Calu3 (cell line): ENCODE results near the gene NAPG. TPM values are rescaled to one million over a fixed set of nuclear protein-coding genes. Genes with fewer than 3 reads are reported as not detected.
A peak's percentile ranks its signal among the peaks of the same experiment; 100 is the strongest.

ENCODE experiments used
- BruUV-seq: library from RNA; stranded (reverse); fragments of 400-500 nt; replicated peaks from 2 replicates; lab custom pipeline; 2021; lab: Mats Ljungman, UMichigan
- CTCF ChIA-PET: fragments of 300-600 bp; sonication (Branson Sonifier 250); formaldehyde crosslinking; loops from one replicate; lab custom pipeline; 2022; ENCODE audit warnings: antibody characterized with exemption; lab: Charles Lee
- DNase-seq: peaks from one replicate; pipeline ENCODE4 v3.0.0; 2022
- H3K27ac Mint-ChIP-seq: one replicate; pipeline ENCODE4 v1.8.0; 2022; ENCODE audit warnings: mixed read lengths; ENCODE audit not compliant: unreplicated experiment
- H3K27me3 Mint-ChIP-seq: one replicate; pipeline ENCODE4 v1.8.0; 2022; ENCODE audit warnings: mixed read lengths; ENCODE audit not compliant: unreplicated experiment
- H3K36me3 Mint-ChIP-seq: one replicate; pipeline ENCODE4 v1.8.0; 2022; ENCODE audit warnings: mild to moderate bottlenecking, moderate library complexity, mixed read lengths; ENCODE audit not compliant: insufficient read depth, unreplicated experiment
- H3K4me1 Mint-ChIP-seq: one replicate; pipeline ENCODE4 v1.8.0; 2022; ENCODE audit warnings: mild to moderate bottlenecking, low read depth, mixed read lengths; ENCODE audit not compliant: unreplicated experiment
- H3K4me3 Mint-ChIP-seq: one replicate; pipeline ENCODE4 v1.8.0; 2022; ENCODE audit warnings: mild to moderate bottlenecking, low read depth, moderate library complexity, mixed read lengths; ENCODE audit not compliant: unreplicated experiment
- H3K9me3 Mint-ChIP-seq: one replicate; pipeline ENCODE4 v1.8.0; 2022; ENCODE audit warnings: low read depth, mixed read lengths; ENCODE audit not compliant: unreplicated experiment
- intact Hi-C: fragments of 100-400 bp; cut with micrococcal nuclease; formaldehyde crosslinking; loops from one replicate; pipeline ENCODE4 v1.10.0; 2022; ENCODE audit not compliant: unreplicated experiment
- total RNA-seq: library from RNA; stranded (reverse); gene quantifications from 2 replicates; pipeline ENCODE4 v1.2.3, GENCODE V29; 2022
- TF ChIP-seq, protein P1 (sequence below): fragments of 200-600 bp; IDR thresholded peaks from one replicate; pipeline ENCODE4 v1.8.0; 2022; ENCODE audit warnings: antibody characterized with exemption; ENCODE audit not compliant: unreplicated experiment

The NAPG gene
- total RNA-seq, 1 experiment from 2014 or later: 35.6 TPM

DNA sequence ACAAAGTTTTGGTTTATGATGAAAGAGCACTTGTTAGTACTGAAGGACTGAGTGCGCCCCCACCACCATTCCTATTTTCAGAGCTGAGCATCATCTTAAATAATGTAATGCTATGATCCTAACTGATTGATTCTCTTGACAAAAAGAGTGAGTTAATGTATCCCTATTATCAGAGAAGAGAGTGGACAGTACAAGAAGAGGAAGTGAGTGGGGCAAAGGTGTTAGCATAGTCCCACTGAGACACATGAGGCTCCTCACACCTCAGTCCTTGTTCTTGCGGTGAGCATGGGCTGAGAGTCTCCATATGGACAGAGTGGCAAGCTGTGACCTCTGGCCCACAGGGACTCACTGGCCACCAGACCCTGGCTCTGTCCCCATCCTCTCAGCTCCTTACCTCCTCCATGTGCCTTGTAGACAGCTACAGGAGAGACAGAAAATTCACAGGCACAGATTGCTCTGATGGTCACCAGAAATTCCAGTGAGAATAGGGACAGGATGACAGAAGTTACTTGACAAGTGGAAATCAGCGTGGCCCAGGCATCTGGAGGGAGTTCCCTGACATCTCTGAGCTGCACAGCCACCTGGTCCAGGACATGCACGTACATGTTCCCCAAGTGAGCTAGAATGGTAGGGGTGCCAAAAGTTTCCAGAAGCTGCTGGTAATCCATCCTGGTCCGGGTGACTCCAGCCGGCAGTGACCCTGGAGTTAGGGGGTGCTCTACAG is 32.6 kb downstream of the NAPG start:
- TF ChIP-seq, protein P1, sequence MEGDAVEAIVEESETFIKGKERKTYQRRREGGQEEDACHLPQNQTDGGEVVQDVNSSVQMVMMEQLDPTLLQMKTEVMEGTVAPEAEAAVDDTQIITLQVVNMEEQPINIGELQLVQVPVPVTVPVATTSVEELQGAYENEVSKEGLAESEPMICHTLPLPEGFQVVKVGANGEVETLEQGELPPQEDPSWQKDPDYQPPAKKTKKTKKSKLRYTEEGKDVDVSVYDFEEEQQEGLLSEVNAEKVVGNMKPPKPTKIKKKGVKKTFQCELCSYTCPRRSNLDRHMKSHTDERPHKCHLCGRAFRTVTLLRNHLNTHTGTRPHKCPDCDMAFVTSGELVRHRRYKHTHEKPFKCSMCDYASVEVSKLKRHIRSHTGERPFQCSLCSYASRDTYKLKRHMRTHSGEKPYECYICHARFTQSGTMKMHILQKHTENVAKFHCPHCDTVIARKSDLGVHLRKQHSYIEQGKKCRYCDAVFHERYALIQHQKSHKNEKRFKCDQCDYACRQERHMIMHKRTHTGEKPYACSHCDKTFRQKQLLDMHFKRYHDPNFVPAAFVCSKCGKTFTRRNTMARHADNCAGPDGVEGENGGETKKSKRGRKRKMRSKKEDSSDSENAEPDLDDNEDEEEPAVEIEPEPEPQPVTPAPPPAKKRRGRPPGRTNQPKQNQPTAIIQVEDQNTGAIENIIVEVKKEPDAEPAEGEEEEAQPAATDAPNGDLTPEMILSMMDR: no peak
- intact Hi-C loops: no loop called here
- BruUV-seq: no TSS peak
- CTCF ChIA-PET: interaction anchor here (0.6 kb wide), 1 partner anchor 198 kb away, joined by 4 read pairs; no protein-coding TSS in a partner anchor
- H3K4me3 Mint-ChIP-seq: no peak overlapping the region
- H3K27ac Mint-ChIP-seq: no peak overlapping the region
- no peak for DNase-seq
- H3K27me3 Mint-ChIP-seq: no peaks in the 10 kb centered on the region
- no peaks in the 10 kb centered on the region for H3K4me1 Mint-ChIP-seq
- peaks cover 18% of the 10 kb centered on the region for H3K36me3 Mint-ChIP-seq
- H3K9me3 Mint-ChIP-seq: no peaks in the 10 kb centered on the region

DNA sequence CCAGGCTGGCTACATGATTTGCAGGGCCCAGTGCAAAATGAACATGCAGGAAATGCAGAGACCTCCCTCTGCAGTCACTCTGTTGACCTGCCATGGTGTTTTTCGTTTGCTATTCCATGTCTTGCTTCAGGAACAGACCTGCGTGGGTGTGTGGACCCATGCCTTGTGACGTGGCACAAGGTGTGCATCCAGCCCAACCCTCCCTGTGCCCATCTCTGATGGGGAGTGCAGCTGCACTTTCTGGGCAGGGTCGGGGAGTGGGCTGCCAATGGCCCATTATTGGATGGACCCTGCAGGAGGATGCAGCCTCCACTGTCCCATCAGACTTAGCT is 33.1 kb downstream of the NAPG start:
- CTCF ChIA-PET: interaction anchor here (0.5 to 0.6 kb wide), 2 partner anchors 13 to 197 kb away, joined by 3 to 4 read pairs; no protein-coding TSS in a partner anchor
- TF ChIP-seq, protein P1: no peak
- no peak overlapping the region for H3K4me3 Mint-ChIP-seq
- no TSS peak for BruUV-seq
- no peaks in the 10 kb centered on the region for H3K9me3 Mint-ChIP-seq
- intact Hi-C loops: no loop called here
- peaks cover 18% of the 10 kb centered on the region for H3K36me3 Mint-ChIP-seq
- no peaks in the 10 kb centered on the region for H3K27me3 Mint-ChIP-seq
- H3K27ac Mint-ChIP-seq: no peak overlapping the region
- no peak for DNase-seq
- no peaks in the 10 kb centered on the region for H3K4me1 Mint-ChIP-seq

DNA sequence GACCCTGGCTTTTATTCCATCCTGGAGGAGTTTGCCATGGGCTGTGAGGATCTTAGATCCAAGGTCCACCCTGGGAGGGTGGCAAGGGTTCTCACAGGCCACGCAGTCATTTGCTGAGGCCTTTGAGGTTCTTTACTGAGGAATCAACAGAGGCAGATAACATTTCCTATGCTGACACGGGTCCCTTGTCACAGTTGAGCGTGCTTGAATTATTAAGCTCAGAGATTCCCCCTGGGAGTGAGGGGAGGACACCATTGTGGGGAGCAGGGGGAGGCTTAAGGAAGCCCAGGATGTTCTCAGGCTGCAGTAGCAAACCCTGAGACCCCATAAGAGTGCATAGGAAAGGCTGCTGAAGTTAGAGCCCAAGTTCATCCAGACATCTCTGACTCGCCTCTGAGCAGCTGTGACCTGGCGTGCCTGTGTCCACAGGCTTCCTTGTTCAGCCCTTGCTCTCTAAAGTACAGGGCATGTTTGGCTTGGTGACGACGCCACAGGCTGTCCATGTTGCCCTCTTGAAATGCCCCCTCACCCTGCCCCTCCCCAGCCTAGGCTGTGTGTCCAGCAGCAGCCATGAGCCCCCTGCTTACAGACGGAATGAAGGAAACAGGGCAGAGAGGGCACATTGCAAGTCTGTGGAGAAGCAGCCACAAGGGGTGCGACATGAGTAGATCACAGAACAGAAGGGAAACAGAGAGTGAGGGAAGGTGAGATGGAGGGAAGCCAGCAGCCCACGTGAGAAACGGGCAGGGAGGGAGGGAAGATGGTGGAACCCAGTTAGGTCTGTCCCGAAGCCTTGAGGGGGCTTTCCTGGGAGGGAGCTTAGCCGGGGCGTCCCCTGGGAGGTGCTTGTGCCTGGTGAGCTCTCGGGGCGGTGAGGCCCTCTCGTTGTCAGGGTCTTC is 34.0 kb downstream of the NAPG start:
- CTCF ChIA-PET: interaction anchor here (0.5 to 1.8 kb wide), 7 partner anchors 12 to 993 kb away, joined by 3 to 19 read pairs (median 4); no protein-coding TSS in a partner anchor
- no TSS peak for BruUV-seq
- no peak overlapping the region for H3K4me3 Mint-ChIP-seq
- peaks cover 18% of the 10 kb centered on the region for H3K36me3 Mint-ChIP-seq
- TF ChIP-seq, protein P1: no peak
- no peak for DNase-seq
- H3K27me3 Mint-ChIP-seq: no peaks in the 10 kb centered on the region
- no peaks in the 10 kb centered on the region for H3K9me3 Mint-ChIP-seq
- intact Hi-C loops: loop anchor here (1.0 to 10.0 kb wide), 4 partner anchors 155 to 594 kb away; no protein-coding TSS in a partner anchor
- no peaks in the 10 kb centered on the region for H3K4me1 Mint-ChIP-seq
- H3K27ac Mint-ChIP-seq: no peak overlapping the region

DNA sequence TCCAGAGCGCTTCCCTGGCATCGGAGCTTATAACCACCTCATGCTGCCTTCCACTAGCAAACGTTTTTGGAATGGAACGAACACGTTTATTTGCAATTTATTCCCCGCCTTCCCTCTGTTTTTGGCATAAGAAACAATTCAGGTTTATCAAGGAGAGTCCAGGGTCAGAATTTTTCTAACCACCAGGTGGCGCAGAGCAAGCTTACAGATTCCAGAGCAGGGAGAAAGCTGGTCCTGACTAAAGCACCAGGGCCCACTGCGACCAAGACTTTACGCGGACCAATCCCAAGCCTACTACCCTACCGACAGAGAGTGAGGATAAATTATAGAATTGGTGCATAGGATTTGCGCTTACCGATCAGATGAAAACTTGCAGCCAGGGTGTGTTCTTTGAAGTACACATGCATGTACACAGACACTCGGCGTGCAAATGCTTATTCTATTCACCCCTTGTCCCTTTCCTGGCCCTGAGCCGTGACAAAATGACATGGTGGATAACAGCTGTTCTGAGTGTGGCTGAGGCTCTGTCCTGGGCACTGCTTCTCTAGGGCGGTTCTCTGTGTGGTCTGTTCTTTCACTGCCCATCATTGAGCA is 34.7 kb downstream of the NAPG start:
- CTCF ChIA-PET: interaction anchor here (0.6 to 1.8 kb wide), 7 partner anchors 155 to 993 kb away, joined by 3 to 19 read pairs (median 4); no protein-coding TSS in a partner anchor
- BruUV-seq: no TSS peak
- H3K4me3 Mint-ChIP-seq: no peak overlapping the region

More for the DNA sequence above, 34.7 kb downstream of the NAPG start:
- intact Hi-C loops: loop anchor here (1.0 to 10.0 kb wide), 4 partner anchors 154 to 594 kb away; no protein-coding TSS in a partner anchor
- DNase-seq: peak; percentile 79
- Mint-ChIP-seq H3K27ac (no peak overlapping the region), H3K4me1 (no peaks in the 10 kb centered on the region), H3K9me3 (no peaks in the 10 kb centered on the region), H3K27me3 (no peaks in the 10 kb centered on the region), H3K36me3 (peaks cover 14% of the 10 kb centered on the region)
- TF ChIP-seq, protein P1: peak; percentile 78
